Transverse colon (tissue), 4 donors: ENCODE data around the gene AP3S1.

ENCODE experiments used
- CTCF ChIP-seq, 5 experiments: fragments of 200-600 bp in 3 of 5; fragments of 450-650 bp in 2 of 5; sonication (generic) in 3 of 5; IDR thresholded peaks; 1 replicate in 2 of 5; 2 replicates in 3 of 5; pipeline ENCODE4 v1.5.1; 2016 to 2017; ENCODE audit warnings: antibody characterized with exemption in 5 of 5, inconsistent platforms in 3 of 5, mild to moderate bottlenecking in 2 of 5, moderate library complexity in 1 of 5
- EP300 ChIP-seq: sonication (generic); formaldehyde crosslinking; IDR thresholded peaks from one replicate; pipeline ENCODE4 v1.6.1; 2017; ENCODE audit warnings: antibody characterized with exemption, low read depth
- POLR2A ChIP-seq: fragments of 450-650 bp; IDR thresholded peaks from one replicate; pipeline ENCODE4 v1.6.1; 2016; ENCODE audit warnings: antibody characterized with exemption, mild to moderate bottlenecking, moderate library complexity
- POLR2AphosphoS5 ChIP-seq, 3 donors: sonication (generic); formaldehyde crosslinking; IDR thresholded peaks; one replicate each; pipeline ENCODE4 v1.6.1; 2016; ENCODE audit warnings: antibody characterized with exemption in 3 of 3

- TF ChIP-seq CTCF (IDR thresholded peaks at IDR 0.05) (no peak), POLR2A (no peak), POLR2AphosphoS5 (IDR thresholded peaks at IDR 0.05) (no peak), EP300 (no peak)
Observed at GRCh38 chr5:115963566-115963965, 121.8 kb downstream of the AP3S1 start.
